Ishikawa (cell line): ENCODE data around the gene ST8SIA2.

Experiments
- CEBPB ChIP-seq: IDR thresholded peaks from 2 replicates; pipeline ENCODE4 v1.6.1; 2012
- CREB1 ChIP-seq: IDR thresholded peaks from 2 replicates; pipeline ENCODE4 v1.6.1; 2012; ENCODE audit warnings: low read depth
- EGR1 ChIP-seq: IDR thresholded peaks from 2 replicates; pipeline ENCODE4 v1.6.1; 2012
- EP300 ChIP-seq: IDR thresholded peaks from 2 replicates; pipeline ENCODE4 v1.6.1; 2012; ENCODE audit warnings: borderline replicate concordance
- FOXM1 ChIP-seq: IDR thresholded peaks from 2 replicates; pipeline ENCODE4 v1.6.1; 2012; ENCODE audit warnings: low read depth, borderline replicate concordance
- MAX ChIP-seq: IDR thresholded peaks from 2 replicates; pipeline ENCODE4 v1.6.1; 2012
- NFIC ChIP-seq: IDR thresholded peaks from 2 replicates; pipeline ENCODE4 v1.6.1; 2012
- RAD21 ChIP-seq: IDR thresholded peaks from 2 replicates; pipeline ENCODE4 v1.6.1; 2012; ENCODE audit warnings: low read depth
- TAF1 ChIP-seq: IDR thresholded peaks from 2 replicates; pipeline ENCODE4 v1.6.1; 2012; ENCODE audit warnings: low read depth, mild to moderate bottlenecking
- TCF12 ChIP-seq: IDR thresholded peaks from 2 replicates; pipeline ENCODE4 v1.6.1; 2012; ENCODE audit warnings: low read depth
- TEAD4 ChIP-seq: IDR thresholded peaks from 2 replicates; pipeline ENCODE4 v1.6.1; 2012
- USF1 ChIP-seq: IDR thresholded peaks from 2 replicates; pipeline ENCODE4 v1.6.1; 2012
- YY1 ChIP-seq: IDR thresholded peaks from 2 replicates; pipeline ENCODE4 v1.6.1; 2012; ENCODE audit warnings: low read depth
- ZBTB7A ChIP-seq: IDR thresholded peaks from 2 replicates; pipeline ENCODE4 v1.6.1; 2012; ENCODE audit warnings: low read depth
- TF ChIP-seq, protein P1 (sequence below): IDR thresholded peaks from 2 replicates; pipeline ENCODE4 v1.6.1; 2012; ENCODE audit warnings: low read depth, mild to moderate bottlenecking

The ST8SIA2 gene

GRCh38 chr15:92418864-92419263 lies 25.2 kb downstream of the ST8SIA2 start:
- TF ChIP-seq, protein P1, sequence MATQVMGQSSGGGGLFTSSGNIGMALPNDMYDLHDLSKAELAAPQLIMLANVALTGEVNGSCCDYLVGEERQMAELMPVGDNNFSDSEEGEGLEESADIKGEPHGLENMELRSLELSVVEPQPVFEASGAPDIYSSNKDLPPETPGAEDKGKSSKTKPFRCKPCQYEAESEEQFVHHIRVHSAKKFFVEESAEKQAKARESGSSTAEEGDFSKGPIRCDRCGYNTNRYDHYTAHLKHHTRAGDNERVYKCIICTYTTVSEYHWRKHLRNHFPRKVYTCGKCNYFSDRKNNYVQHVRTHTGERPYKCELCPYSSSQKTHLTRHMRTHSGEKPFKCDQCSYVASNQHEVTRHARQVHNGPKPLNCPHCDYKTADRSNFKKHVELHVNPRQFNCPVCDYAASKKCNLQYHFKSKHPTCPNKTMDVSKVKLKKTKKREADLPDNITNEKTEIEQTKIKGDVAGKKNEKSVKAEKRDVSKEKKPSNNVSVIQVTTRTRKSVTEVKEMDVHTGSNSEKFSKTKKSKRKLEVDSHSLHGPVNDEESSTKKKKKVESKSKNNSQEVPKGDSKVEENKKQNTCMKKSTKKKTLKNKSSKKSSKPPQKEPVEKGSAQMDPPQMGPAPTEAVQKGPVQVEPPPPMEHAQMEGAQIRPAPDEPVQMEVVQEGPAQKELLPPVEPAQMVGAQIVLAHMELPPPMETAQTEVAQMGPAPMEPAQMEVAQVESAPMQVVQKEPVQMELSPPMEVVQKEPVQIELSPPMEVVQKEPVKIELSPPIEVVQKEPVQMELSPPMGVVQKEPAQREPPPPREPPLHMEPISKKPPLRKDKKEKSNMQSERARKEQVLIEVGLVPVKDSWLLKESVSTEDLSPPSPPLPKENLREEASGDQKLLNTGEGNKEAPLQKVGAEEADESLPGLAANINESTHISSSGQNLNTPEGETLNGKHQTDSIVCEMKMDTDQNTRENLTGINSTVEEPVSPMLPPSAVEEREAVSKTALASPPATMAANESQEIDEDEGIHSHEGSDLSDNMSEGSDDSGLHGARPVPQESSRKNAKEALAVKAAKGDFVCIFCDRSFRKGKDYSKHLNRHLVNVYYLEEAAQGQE, result no peak
- TF ChIP-seq MAX (no peak), CEBPB (no peak), FOXM1 (no peak), ZBTB7A (no peak), NFIC (no peak), TEAD4 (no peak), TAF1 (no peak), RAD21 (no peak), USF1 (no peak), YY1 (no peak)

GRCh38 chr15:92421976-92422375 lies 28.3 kb downstream of the ST8SIA2 start:
- TF ChIP-seq TCF12 (no peak), RAD21 (no peak), YY1 (no peak), TEAD4 (no peak), NFIC (no peak), EP300 (no peak), FOXM1 (no peak), USF1 (no peak), CEBPB (no peak), EGR1 (no peak), ZBTB7A (no peak), MAX (no peak), CREB1 (no peak), TAF1 (no peak)
- TF ChIP-seq, protein P1, result no peak

GRCh38 chr15:92425578-92426225 lies 32.0 kb downstream of the ST8SIA2 start:
- TF ChIP-seq RAD21 (no peak), USF1 (no peak), EP300 (no peak), TAF1 (no peak), EGR1 (no peak), NFIC (no peak), ZBTB7A (no peak)

DNA sequence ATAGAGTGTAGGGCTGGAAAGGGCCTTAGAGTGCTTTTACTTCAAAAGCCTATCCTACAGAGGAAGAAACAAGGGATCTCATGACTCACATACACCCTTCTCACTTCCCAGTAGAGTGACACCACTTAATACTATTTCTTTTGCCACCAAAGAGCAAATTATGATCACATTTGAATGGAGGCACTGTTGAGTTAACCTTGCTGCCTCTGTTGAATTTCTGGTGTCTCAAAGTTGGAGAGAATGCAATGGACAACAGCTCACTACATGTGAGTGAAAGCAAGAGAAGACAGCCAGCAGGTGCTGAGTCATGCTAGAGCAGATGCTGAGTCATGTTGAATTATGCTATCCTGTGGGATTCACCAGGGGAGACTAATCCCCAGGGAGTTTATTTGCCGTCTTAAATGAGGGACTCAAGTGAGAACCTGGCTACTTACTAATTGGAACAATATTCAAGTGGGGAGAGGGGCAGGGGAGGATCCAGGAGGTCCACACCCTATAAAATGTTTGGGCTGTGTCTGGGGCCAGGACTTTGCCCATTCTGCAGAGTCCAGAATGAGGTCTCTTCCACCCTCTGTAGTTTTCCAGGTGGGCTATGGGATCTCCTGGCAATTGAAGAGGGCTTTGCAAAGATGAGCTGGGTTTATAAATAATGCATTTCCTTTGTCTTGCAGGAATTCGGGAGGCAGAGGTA lies 35.8 kb downstream of the ST8SIA2 start:
- TF ChIP-seq TAF1 (no peak), ZBTB7A (no peak), FOXM1 (no peak), RAD21 (no peak), YY1 (no peak)

GRCh38 chr15:92430069-92430440 lies 36.4 kb downstream of the ST8SIA2 start:
- TF ChIP-seq NFIC, result no peak
- TF ChIP-seq TEAD4, result no peak
- no peak for TF ChIP-seq RAD21

GRCh38 chr15:92435145-92435544 lies 41.5 kb downstream of the ST8SIA2 start:
- TF ChIP-seq EGR1 (no peak), NFIC (no peak), EP300 (no peak), TAF1 (no peak), YY1 (no peak), USF1 (no peak), CREB1 (no peak), TCF12 (no peak), ZBTB7A (no peak), TEAD4 (no peak), MAX (no peak)
- TF ChIP-seq, protein P1, result no peak
